OCI-LY3 (cell line): ENCODE results near the gene PSMF1.

Experiments
- EZH2phosphoT487 ChIP-seq: fragments of 200-600 bp; shearing (Covaris generic); IDR thresholded peaks from 2 replicates; pipeline ENCODE4 v1.6.1; 2018; ENCODE audit warnings: antibody characterized with exemption, mixed run types, low read depth
- TF ChIP-seq, protein P1 (sequence below): fragments of 200-600, 300-600 bp; sonication (generic); IDR thresholded peaks from 2 replicates; pipeline ENCODE4 v1.5.1; 2014; ENCODE audit warnings: antibody characterized with exemption, low read length, low read depth

DNA sequence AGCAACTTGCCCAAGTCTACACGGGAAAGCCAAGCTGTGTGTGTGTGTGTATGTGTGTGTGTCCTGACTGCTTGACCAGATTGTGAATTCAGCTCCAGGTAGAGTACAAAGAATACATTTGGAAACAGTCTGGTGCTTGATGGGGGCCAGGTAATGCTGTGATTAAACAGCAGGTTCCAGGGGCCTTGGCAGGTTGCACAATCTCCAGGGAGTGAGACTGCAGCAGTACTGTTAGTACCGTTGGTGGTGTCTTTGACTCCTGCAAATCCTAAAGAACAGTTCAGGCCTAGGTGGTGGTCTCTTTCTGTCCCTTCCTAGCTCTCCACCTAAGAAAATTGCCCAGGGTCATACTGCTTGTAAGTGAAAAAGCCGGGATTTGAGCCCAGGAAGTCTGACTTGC lies 11.2 kb upstream of the PSMF1 start:
- TF ChIP-seq, protein P1, sequence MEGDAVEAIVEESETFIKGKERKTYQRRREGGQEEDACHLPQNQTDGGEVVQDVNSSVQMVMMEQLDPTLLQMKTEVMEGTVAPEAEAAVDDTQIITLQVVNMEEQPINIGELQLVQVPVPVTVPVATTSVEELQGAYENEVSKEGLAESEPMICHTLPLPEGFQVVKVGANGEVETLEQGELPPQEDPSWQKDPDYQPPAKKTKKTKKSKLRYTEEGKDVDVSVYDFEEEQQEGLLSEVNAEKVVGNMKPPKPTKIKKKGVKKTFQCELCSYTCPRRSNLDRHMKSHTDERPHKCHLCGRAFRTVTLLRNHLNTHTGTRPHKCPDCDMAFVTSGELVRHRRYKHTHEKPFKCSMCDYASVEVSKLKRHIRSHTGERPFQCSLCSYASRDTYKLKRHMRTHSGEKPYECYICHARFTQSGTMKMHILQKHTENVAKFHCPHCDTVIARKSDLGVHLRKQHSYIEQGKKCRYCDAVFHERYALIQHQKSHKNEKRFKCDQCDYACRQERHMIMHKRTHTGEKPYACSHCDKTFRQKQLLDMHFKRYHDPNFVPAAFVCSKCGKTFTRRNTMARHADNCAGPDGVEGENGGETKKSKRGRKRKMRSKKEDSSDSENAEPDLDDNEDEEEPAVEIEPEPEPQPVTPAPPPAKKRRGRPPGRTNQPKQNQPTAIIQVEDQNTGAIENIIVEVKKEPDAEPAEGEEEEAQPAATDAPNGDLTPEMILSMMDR: no peak
- no peak for TF ChIP-seq EZH2phosphoT487
